Omental fat pad (tissue), 4 donors: Measurements from ENCODE around the gene CNPY1. TPM values are rescaled to one million over a fixed set of nuclear protein-coding genes. Genes with fewer than 3 reads are reported as not detected.

Experiments
- ATAC-seq: fragments of 150-250 bp; one replicate; pipeline ENCODE4 v1.9.1; 2016; ENCODE audit warnings: mild to moderate bottlenecking, moderate library complexity; ENCODE audit not compliant: low FRiP score
- DNase-seq: peaks from one replicate; pipeline ENCODE4 v3.0.0-alpha.2; 2019; ENCODE audit warnings: low spot score
- CTCF ChIP-seq, 3 donors: fragments of 450-650 bp; IDR thresholded peaks; one replicate each; pipeline ENCODE4 v1.5.1; 2016 to 2017; ENCODE audit warnings: antibody characterized with exemption in 3 of 3, mild to moderate bottlenecking in 3 of 3, moderate library complexity in 2 of 3
- total RNA-seq, 4 donors: library from RNA; depleted of rRNA; stranded (reverse); fragments of >200 nt; gene quantifications; one replicate each; pipeline ENCODE4 v1.1.0, GENCODE V29; 2016

The CNPY1 gene
- total RNA-seq, 4 donors from 2014 or later = not detected

- DNase-seq (no peak), ATAC-seq (no peak)
- no peak for TF ChIP-seq CTCF (IDR thresholded peaks at IDR 0.05)
Measured at GRCh38 chr7:155458111-155458877, 88.1 kb downstream of the CNPY1 start, which contains the start of gene EN2. EN2 (plus strand) TSS chr7:155458129; CDS start chr7:155458378, 249 bp downstream.

GRCh38 chr7:155457544-155458110 lies 88.7 kb downstream of the CNPY1 start:
- DNase-seq (no peak), ATAC-seq (peak; percentile 27)
- TF ChIP-seq CTCF (IDR thresholded peaks at IDR 0.05) = no peak

- no peak for DNase-seq
- no peak for TF ChIP-seq CTCF (IDR thresholded peaks at IDR 0.05)
- ATAC-seq = peak; percentile 50
Measured at GRCh38 chr7:155456738-155457543, 89.4 kb downstream of the CNPY1 start.

DNA sequence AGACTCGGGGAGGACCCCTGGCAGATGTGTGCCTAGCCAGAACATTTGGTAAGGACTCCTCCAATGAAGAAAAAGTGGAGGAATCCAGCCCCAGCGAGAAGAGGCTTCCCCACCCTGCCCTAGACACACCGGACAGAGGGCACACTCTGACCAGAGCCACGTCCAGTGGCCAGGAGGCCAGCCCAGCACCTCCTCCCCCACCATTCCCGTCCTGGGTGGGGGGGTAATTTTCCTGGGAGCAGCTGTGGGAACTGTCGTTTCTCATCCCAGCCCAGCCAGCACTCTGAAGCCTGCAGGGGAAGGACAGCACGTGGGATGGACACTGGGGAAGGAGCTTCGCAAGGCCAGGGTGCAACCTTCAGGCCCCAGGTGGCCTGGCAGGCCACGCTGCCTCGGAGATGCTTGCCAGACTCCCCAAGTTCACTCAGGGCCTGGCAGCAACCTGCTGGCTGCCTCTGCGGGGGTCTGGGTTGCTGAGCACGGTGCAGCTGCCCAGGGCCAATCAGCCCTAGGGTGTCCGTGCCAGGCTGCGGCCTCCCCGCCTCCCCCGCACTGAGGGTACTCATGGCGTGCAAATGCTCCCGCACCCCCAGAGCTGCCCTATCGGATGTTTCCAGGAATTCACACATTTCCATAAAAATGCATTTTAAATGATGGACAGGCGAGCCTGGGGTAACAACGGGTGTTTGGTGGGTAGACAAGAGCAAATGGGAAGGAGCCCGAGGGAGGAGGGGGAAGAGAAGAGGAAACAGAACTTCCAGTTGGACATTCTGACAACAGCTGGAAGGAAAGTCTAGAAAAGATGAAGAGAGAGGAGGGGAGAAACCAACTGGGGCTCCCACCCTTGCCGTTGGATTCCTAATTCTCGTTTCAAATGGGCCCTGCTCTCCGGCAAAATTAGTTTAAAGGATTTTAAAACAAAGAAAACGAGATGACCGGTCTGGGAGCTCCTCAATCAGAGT lies 90.3 kb downstream of the CNPY1 start:
- no peak for ATAC-seq
- TF ChIP-seq CTCF (IDR thresholded peaks at IDR 0.05) = no peak
- DNase-seq = no peak

- ATAC-seq (no peak), DNase-seq (no peak)
- no peak for TF ChIP-seq CTCF (IDR thresholded peaks at IDR 0.05)
Measured at GRCh38 chr7:155455132-155455693, 91.1 kb downstream of the CNPY1 start.
